GM19438 (cell line): Measurements from ENCODE around the gene ST7L.
"Not testable (repeated sequence)": the region's sequence is repeated elsewhere in the genome, so short reads cannot be mapped to it uniquely, and the experiment has no call there.

ENCODE experiments used
- ATAC-seq: cut with Tn5 transposase; IDR thresholded peaks from one replicate; pipeline ENCODE4 v1.9.1; 2021; ENCODE audit warnings: low read depth; ENCODE audit not compliant: unreplicated experiment

ST7L gene

GRCh38 chr1:112504001-112504660 is 114.8 kb downstream of the ST7L start:
- no peak for ATAC-seq

DNA sequence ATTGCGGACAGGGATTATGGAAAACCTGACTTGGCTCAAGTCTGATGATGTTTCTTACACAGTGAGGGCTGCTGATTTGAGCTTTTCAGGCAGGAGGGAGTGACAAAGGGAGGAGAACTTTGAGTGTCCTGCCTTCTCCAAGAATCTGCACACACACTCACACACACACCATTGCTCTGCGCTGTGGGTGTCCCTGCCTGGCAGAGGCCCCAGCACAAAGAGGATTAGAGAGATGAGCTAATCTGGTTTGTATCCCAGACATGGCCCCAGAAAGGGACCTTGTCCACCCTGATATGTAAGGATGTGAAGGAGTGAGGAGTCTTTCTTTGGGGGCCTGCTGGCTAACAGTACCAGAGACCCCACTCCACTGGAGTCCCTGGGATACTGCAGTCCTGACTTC is 116.1 kb downstream of the ST7L start:
- no peak for ATAC-seq

GRCh38 chr1:112501810-112502641 is 116.9 kb downstream of the ST7L start:
- ATAC-seq = peak; percentile 68

DNA sequence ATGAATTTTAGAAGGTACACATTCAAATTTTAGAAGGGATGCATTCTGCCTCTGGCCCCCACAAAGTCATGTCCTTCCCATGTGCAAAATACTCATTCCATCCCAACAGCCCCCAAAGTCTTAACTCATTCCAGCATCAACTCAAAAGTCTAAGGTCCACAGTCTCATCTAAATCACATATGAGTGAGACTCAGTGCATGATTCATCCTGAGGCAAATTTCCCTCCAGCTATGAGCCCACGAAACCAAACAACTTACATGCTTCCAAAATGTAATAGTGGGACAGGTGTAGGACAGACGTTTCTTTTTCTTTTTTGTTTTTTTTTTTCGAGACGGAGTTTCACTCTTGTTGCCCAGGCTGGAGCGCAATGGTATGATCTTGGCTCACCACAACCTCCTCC is 122.7 kb downstream of the ST7L start:
- no peak for ATAC-seq

DNA sequence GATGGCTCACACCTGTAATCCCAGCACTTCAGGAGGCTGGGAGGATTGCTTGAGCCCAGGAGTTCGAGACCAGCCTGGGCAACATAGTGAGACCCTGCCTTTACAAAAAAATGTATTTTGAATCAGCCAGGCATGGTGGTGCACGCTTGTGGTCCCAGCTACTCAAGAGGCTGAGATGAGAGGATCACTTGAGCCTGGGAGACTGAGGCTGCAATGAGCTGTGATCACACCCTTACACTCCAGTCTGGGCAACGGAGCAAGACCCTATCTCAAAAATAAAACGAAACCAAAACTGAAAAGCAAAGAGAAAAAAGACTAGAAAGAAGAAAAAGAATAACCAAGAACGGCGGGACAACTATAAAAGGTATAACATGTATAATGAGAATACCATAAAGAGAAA is 125.6 kb downstream of the ST7L start:
- ATAC-seq = no peak

DNA sequence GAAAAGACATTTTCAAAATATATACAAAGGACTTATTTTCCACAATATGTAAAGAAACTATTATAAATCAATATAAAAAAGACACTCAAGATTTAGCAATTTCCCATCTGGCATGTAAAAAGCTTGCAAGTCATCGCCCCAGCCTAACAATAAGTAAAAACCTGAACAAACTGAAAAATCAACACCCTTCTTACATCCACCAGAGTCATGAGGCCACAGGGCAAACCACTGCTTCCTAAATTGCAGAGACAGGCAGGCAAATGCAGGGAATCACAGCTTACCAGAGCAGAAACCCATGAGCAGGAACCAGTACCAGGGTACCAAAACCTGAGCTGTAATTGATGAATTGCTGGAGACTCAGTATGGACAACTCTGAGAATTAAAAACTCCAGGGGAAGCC is 126.9 kb downstream of the ST7L start:
- ATAC-seq = no peak

GRCh38 chr1:112488141-112488540 is 130.8 kb downstream of the ST7L start:
- ATAC-seq = no peak

DNA sequence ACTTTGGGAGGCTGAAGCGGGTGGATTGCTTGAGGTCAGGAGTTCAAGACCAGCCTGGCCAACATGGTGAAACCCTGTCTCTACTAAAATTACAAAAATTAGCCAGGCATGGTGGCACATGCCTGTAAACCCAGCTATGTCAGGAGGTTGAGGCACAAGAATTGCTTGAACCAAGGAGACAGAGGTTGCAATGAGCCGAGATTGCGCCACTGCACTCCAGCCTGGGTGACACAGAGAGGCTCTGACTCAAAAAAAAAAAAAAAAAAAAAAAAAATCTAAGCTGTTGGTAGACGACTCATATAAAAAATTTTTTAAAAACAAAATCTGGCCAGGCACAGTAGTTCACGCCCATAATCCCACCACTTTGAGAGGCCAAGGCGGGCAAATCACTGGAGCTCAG is 131.3 kb downstream of the ST7L start:
- not testable (repeated sequence) for ATAC-seq

GRCh38 chr1:112486063-112486462 is 132.9 kb downstream of the ST7L start:
- not testable (repeated sequence) for ATAC-seq

GRCh38 chr1:112478314-112478713 is 140.6 kb downstream of the ST7L start:
- ATAC-seq = no peak

DNA sequence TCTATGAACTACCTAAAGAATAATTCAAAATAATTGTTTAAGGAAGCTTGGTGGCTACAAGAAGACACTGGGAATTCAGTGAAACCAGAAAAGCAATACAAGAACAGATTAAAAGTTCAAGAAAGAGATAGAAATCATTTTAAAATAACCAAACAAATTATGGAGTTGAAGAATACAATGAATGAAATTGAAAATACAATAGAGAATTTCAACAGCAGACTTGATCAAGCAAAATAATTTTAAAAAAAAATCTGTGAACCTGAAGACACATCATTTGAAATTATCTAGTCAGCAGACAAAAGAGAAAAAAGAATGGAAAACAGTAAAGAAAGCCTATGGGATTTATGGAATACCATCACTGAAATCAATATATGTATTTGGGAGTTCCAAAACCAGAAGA is 141.4 kb downstream of the ST7L start:
- no peak for ATAC-seq
